NCI-H128 (cell line): Measurements from ENCODE around the gene B4GALT3.

Experiments
- DNase-seq: peaks from one replicate; lab custom pipeline; 2025; ENCODE audit not compliant: unreplicated experiment; lab: John Stamatoyannopoulos, UW

The B4GALT3 gene

GRCh38 chr1:161206411-161207140, 29.3 kb upstream of the B4GALT3 start:
- no peak for DNase-seq

GRCh38 chr1:161201836-161202712, 24.8 kb upstream of the B4GALT3 start, which contains the start of gene NDUFS2:
Gene NDUFS2 (plus strand): TSS chr1:161202367. CDS start chr1:161202386, 19 bp downstream.
- peak; percentile 99 for DNase-seq

GRCh38 chr1:161200992-161201835, 23.9 kb upstream of the B4GALT3 start:
- DNase-seq: no peak

GRCh38 chr1:161200421-161200991, 23.2 kb upstream of the B4GALT3 start:
- no peak for DNase-seq

- DNase-seq: no peak
Observed at GRCh38 chr1:161199506-161200139, 22.3 kb upstream of the B4GALT3 start.

GRCh38 chr1:161198897-161199431, 21.7 kb upstream of the B4GALT3 start, which contains the start of gene ADAMTS4:
Gene ADAMTS4 (minus strand): TSS chr1:161199054. CDS start chr1:161198627, 427 bp downstream.
- DNase-seq: no peak

- no peak for DNase-seq
Observed at GRCh38 chr1:161198194-161198896, 21.0 kb upstream of the B4GALT3 start.

GRCh38 chr1:161197560-161198193, 20.4 kb upstream of the B4GALT3 start:
- no peak for DNase-seq

GRCh38 chr1:161196521-161197451, 19.5 kb upstream of the B4GALT3 start:
- DNase-seq: no peak

GRCh38 chr1:161196111-161196510, 18.8 kb upstream of the B4GALT3 start:
- no peak for DNase-seq

- no peak for DNase-seq
Observed at GRCh38 chr1:161195171-161195570, 17.9 kb upstream of the B4GALT3 start.

- DNase-seq: no peak
Observed at GRCh38 chr1:161193561-161194235, 16.4 kb upstream of the B4GALT3 start.

- peak; percentile 67 for DNase-seq
Observed at GRCh38 chr1:161192476-161193465, 15.5 kb upstream of the B4GALT3 start.

GRCh38 chr1:161191971-161192370, 14.7 kb upstream of the B4GALT3 start:
- DNase-seq: no peak

- no peak for DNase-seq
Observed at GRCh38 chr1:161190962-161191521, 13.7 kb upstream of the B4GALT3 start.

GRCh38 chr1:161189036-161189435, 11.7 kb upstream of the B4GALT3 start:
- DNase-seq: no peak
